SKM-1 (cell line): ENCODE results near the gene KRT7.

Experiments used
- DNase-seq: peaks from one replicate; lab custom pipeline; 2025; ENCODE audit not compliant: unreplicated experiment; lab: John Stamatoyannopoulos, UW

KRT7 gene

DNA sequence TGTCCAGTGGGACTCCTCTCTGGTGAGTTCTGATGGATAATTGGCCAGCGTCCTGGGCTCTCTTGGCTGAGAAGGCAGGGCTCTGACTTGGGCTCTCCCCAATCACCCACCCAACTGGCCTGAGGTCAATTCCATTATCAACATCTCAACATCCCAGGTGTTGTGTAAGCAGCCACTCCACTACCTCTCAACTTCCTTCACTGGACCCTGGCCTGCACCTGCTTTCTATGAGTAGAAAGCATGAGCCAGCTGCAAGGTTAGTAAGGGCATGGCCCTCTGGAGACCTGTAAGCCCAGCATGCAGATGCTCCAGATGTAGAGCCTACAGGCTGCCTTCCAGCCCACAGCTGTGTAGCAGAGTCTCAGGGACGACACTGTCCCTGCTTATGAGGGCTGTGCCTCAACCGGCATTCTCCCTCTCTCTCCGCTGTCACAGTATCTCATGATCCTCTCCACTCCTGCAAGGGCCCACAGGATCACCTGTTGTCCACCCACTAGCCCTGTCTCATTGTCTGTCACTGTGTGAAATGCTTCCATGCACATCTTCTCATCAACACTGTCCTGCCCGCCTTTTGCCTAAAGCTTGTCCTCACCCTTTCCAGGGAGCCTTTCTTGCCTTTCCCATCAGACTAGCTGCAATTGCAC, 63.7 kb downstream of the KRT7 start:
- no peak for DNase-seq
